ENCODE measurements around the gene PLCH2. TPM values are rescaled to one million over a fixed set of nuclear protein-coding genes. Genes with fewer than 3 reads are reported as not detected.

Gene PLCH2
- total RNA-seq, 6 experiments from 2014 or later: 0.09 to 0.34 (median 0.18) TPM; not detected in 1

DNA sequence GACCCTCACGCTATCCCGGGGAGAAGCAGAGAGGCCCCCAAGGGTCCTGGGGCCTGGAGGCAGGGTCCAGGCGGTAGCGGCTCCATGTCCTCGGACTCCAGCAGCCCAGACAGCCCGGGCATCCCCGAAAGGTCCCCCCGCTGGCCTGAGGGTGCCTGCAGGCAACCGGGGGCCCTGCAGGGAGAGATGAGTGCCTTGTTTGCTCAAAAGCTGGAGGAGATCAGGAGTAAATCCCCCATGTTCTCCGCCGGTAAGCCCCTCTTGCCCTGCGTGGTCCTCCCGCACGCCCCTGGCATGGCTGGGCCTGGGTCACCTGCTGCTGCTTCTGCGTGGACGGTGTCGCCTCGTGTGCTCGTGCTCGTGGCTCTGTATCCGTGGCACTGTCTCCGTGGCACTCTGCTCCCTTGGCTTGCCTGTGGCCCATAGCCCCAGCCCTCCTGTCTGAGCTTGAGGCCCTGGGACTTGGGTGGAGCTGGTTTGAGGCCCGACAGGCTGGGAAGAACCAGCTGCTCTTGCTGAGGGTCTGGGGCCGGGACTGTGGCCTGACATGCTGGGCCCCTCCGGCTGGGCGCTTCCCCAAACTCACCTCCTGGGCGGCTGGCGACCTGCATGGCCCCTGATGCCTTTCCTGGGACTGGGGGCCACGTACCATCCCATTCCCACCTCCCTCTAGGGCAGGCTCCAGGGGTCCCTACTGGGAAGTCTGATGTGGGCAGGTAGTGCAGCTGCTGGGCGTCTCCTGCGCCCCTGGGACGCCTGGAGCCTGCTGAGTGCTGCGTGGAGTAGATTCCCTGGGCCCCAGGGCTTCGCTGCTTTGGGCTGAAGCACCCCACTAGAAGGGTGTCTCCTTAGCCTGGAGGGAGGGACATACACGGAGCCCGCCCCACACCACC lies 26.8 kb downstream of the PLCH2 start:
- Mint-ChIP-seq H3K27me3 (ENCODE audit: insufficient read depth) (peaks cover 9% of the 10 kb centered on the region), H3K36me3 (ENCODE audit: low read depth) (no peaks in the 10 kb centered on the region), H3K27ac (no peak overlapping the region), H3K9me3 (no peaks in the 10 kb centered on the region), H3K4me1 (ENCODE audit: low read depth) (no peaks in the 10 kb centered on the region), H3K4me3 (no peak overlapping the region)
- DNase-seq: no peak
- TF ChIP-seq, protein P1, sequence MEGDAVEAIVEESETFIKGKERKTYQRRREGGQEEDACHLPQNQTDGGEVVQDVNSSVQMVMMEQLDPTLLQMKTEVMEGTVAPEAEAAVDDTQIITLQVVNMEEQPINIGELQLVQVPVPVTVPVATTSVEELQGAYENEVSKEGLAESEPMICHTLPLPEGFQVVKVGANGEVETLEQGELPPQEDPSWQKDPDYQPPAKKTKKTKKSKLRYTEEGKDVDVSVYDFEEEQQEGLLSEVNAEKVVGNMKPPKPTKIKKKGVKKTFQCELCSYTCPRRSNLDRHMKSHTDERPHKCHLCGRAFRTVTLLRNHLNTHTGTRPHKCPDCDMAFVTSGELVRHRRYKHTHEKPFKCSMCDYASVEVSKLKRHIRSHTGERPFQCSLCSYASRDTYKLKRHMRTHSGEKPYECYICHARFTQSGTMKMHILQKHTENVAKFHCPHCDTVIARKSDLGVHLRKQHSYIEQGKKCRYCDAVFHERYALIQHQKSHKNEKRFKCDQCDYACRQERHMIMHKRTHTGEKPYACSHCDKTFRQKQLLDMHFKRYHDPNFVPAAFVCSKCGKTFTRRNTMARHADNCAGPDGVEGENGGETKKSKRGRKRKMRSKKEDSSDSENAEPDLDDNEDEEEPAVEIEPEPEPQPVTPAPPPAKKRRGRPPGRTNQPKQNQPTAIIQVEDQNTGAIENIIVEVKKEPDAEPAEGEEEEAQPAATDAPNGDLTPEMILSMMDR (IDR thresholded peaks at IDR 0.05): no peak

DNA sequence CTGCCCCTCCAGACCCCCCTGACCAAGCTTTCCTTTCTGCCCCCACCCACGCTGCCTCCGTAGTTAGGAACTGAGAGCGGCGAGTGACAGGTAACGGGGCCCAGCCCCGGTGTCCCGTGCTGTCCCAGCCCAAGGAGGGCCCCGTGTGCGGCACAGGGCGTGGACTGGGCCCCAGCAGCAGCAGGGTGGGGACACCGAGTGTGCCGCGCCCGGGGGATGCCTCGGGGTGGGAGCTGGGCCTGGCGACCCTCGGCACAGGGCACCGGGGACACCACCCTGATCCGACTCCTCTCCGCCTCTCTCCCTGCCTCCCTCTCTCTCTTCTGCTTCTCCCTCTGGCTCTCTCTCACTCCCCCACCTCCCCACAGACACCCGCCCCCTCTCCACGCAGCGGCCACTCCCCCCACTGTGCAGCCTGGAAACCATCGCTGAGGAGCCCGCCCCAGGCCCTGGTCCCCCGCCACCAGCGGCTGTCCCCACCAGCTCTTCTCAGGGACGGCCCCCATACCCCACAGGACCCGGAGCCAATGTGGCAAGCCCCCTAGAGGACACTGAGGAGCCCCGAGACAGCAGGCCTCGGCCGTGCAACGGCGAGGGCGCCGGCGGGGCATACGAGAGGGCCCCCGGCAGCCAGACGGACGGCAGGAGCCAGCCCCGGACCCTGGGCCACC lies 27.6 kb downstream of the PLCH2 start:
- Mint-ChIP-seq H3K9me3 (no peaks in the 10 kb centered on the region), H3K27me3 (ENCODE audit: insufficient read depth) (peaks cover 11% of the 10 kb centered on the region), H3K36me3 (ENCODE audit: low read depth) (peaks cover 4% of the 10 kb centered on the region; the same call in 1 of the 2 replicates), H3K4me3 (no peak overlapping the region), H3K27ac (no peak overlapping the region), H3K4me1 (ENCODE audit: low read depth) (no peaks in the 10 kb centered on the region)
- TF ChIP-seq, protein P1 (IDR thresholded peaks at IDR 0.05): no peak; the same call in 1 of the 2 replicates
- no peak for DNase-seq

DNA sequence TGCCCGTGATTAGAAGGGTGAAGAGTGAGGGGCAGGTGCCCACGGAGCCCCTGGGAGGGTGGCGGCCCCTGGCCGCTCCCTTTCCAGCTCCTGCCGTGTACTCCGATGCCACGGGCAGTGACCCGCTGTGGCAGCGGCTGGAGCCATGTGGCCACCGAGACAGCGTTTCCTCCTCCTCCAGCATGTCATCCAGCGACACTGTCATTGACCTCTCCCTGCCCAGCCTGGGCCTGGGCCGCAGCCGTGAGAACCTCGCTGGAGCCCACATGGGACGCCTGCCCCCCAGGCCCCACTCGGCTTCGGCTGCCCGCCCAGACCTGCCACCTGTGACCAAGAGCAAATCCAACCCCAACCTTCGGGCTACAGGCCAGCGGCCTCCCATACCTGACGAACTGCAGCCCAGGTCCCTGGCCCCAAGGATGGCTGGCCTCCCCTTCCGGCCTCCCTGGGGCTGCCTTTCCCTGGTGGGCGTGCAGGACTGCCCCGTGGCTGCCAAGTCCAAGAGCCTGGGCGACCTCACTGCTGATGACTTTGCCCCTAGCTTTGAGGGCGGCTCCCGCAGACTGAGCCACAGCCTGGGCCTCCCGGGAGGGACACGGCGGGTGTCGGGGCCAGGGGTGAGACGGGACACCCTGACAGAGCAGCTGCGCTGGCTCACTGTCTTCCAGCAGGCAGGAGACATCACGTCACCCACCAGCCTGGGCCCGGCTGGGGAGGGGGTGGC lies 28.3 kb downstream of the PLCH2 start:
- Mint-ChIP-seq H3K27me3 (ENCODE audit: insufficient read depth) (peaks cover 11% of the 10 kb centered on the region), H3K27ac (no peak overlapping the region), H3K4me3 (no peak overlapping the region), H3K4me1 (ENCODE audit: low read depth) (no peaks in the 10 kb centered on the region), H3K9me3 (no peaks in the 10 kb centered on the region), H3K36me3 (ENCODE audit: low read depth) (peaks cover 5% of the 10 kb centered on the region; the same call in 1 of the 2 replicates)
- TF ChIP-seq, protein P1 (IDR thresholded peaks at IDR 0.05): 0 out of 2 replicates have a peak, but pooled peaks have one; percentile 1
- DNase-seq: no peak

DNA sequence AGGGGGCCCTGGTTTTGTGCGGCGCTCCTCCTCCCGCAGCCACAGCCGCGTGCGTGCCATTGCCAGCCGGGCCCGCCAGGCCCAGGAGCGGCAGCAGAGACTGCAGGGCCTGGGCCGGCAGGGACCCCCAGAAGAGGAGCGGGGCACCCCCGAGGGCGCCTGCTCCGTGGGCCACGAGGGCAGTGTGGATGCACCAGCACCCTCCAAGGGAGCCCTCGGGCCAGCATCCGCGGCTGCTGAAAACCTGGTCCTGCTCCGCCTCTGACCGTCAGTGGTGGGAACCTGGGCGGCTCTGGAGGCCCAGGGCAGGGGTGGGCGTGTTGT lies 28.8 kb downstream of the PLCH2 start:
- TF ChIP-seq, protein P1 (IDR thresholded peaks at IDR 0.05): no peak
- Mint-ChIP-seq H3K4me3 (no peak overlapping the region), H3K36me3 (ENCODE audit: low read depth) (peaks cover 5% of the 10 kb centered on the region; the same call in 1 of the 2 replicates), H3K9me3 (no peaks in the 10 kb centered on the region), H3K4me1 (ENCODE audit: low read depth) (no peaks in the 10 kb centered on the region), H3K27me3 (ENCODE audit: insufficient read depth) (peaks cover 11% of the 10 kb centered on the region), H3K27ac (no peak overlapping the region)
- DNase-seq: no peak

DNA sequence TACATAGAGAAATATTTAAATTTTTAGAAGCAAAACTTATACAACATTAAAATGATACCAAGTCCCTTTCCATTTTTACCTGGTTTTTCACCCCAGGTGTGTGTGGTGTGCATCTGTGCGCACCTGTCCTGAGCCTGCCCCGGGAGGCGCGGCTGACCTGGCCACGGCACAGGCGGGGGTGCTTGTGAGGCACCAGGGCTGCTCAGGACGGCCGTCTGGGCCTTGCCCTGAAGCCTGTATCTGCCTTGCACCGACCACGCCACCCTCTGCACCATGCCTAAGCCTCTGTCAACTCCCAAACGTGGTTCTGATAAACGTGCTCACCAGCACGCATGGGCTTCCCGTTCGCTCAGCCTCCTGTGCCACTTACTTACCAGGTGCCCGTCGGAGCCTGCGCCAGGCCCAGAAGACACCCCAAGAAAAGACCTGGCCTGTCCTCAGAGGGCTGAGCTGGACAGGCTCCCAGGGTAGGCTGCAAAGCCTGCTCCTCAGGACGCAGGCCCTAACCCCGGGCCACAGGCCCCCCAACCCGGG lies 29.4 kb downstream of the PLCH2 start:
- H3K36me3 Mint-ChIP-seq (ENCODE audit: low read depth): peaks cover 5% of the 10 kb centered on the region; the same call in 1 of the 2 replicates
- no peaks in the 10 kb centered on the region for H3K9me3 Mint-ChIP-seq
- no peaks in the 10 kb centered on the region for H3K4me1 Mint-ChIP-seq (ENCODE audit: low read depth)
- TF ChIP-seq, protein P1 (IDR thresholded peaks at IDR 0.05): no peak
- peaks cover 11% of the 10 kb centered on the region for H3K27me3 Mint-ChIP-seq (ENCODE audit: insufficient read depth)
- H3K27ac Mint-ChIP-seq: no peak overlapping the region
- DNase-seq: no peak
- H3K4me3 Mint-ChIP-seq: no peak overlapping the region

Measured in HFFc6 (cell line).